ENCODE measurements around the gene EPHA8.
A peak's percentile ranks its signal among the peaks of the same experiment; 100 is the strongest.

The EPHA8 gene

DNA sequence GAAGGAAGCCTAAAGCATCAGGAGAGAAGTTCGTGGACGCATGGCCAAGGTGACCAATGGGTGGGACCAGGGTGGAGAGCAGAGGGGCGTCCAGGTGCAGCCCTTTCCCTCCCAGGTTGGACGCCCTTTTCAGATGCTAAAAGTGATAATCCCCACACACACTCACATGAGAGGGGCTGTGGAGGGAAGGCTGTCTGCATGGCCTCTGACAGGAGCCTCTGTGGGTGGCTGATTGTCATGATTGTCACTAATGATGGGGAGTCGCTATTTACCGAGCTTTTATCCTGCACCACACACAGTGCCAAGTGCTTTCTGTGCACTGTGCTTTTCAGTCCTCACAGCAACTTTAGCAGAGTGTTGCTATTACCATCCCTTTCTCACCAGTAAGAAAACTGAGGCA lies 46.0 kb downstream of the EPHA8 start:
- DNase-seq, result peak in 2 of 10 donors; percentile 23 to 27
- intact Hi-C loops (cut with DNase I), result no loop called here

DNA sequence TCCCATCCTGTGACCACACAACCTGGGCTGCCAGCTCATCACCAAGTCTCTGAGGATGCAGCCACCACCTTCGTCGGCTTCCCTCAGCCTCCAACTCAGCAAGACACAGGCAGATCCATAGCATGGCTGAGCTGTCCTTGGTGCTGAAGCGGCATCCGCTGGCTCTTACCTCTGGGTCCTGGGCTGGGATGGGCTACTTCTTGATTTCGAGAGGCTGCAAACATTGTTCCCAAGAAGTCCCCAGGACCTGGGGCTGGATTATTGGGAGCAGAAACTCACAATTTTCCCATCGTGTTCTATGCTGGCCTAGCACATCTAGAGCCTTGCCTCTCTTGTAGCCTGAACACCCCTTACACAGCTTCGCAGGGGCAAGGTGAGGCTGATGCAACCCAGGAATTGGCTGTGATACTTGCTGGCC lies 48.2 kb downstream of the EPHA8 start:
- intact Hi-C loops (cut with DNase I), result no loop called here
- peak in 2 of 10 donors; percentile 54 to 59 for DNase-seq

DNA sequence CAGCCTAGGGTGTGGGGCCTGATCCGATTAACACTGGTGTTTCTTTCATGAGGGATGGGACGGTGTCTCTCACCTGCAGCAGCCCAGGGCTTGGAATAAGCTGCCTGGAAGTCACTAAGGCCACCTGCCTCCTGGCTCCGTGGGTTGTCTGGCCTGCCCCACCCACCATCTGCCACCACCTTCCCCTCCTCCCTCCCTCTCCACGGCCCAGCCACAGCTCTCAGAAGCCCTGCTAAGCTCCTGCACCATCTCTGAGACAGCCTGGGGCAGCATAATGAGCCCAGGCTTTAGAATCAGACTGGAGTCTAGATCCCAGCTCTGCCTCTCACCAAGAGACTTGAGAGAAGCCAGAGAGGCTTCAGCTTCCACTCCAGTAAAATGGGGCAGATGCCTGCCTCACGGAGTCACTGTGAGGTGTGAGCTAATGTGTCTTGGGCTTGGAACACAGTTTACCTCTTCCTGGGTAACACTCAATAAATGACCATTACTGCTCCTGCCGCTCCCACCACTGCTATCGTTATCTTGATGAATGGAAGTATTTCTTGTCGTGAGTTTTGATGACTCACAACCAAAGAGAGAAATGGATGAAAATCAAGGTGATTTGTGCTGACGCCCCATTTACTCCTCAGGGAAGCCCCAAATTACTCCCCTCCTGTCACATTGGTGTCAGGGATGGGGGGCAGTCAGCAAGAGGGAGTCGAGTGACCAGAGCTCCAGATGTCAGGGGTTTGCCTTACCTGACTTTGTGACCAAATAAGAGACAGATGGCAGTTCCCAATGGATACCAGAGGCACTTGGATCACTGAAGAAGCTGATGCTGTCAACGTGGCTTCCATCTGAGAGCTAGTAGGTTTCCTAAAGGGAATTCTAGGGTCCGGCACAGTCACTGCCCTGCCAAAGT lies 49.6 kb downstream of the EPHA8 start:
- intact Hi-C loops (cut with DNase I), result no loop called here
- DNase-seq, result peak in 2 of 10 donors; percentile 17 to 40

DNA sequence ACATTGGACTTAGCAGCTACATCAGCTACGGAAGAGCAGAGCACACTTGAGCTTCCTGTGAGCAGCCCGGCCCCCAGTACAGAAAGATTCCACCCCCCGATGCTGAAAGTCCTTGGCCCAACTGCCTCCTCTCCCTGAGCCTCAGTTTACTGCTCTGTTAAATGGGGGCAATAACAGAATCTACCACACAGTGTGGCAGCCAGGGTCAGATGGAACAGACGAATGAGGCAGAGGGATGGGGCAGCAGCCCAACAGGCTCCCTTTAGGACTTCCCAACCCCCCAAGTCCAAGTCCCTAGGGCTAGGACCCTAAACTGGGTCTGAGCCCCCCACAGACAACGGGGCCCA lies 50.3 kb downstream of the EPHA8 start:
- intact Hi-C loops (cut with DNase I), result no loop called here

DNA sequence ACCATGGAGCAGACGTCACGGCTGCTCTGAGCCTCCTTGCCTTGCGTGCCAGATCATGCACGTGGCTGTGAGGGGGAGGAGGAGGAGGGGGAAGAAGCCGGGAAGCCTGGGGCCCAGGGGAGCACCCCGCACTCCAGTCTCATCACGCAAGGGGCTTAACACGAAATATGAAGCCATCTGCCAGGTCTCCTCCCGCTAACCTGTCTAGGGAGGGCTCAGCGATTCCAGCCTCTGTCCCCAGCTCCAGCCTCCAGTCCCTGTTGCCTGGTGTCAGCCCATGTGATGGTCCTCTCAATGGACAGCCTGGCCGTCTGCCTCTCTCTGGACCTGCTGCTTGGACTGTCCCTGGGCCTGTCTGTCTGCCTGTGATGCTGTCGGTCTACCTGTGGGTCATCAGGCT lies 50.7 kb downstream of the EPHA8 start:
- DNase-seq, result peak in 2 of 10 donors; percentile 26 to 51
- intact Hi-C loops (cut with DNase I), result no loop called here

More for the DNA sequence above, 50.3 kb downstream of the EPHA8 start:
- peak in 1 of 10 donors; percentile 14 for DNase-seq

DNA sequence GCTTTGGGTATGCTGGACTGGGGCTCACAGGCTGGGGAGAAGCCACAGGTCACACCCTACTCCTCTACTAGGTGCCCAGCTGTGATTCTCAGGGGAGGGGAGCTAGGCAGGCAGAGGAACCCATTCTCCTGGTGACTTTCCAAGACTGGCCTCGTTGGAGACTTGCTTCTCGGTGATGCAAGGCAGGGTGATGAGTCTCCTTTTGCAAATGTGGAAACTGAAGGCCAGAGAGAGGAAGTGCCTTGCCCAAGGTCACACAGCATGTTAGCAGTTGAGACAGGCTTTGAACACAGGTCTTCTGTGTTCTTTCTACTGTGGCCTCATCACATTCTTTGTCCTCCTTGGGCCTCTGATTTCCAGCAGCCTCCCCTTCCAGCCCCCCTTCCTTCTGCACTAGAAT lies 52.6 kb downstream of the EPHA8 start:
- intact Hi-C loops (cut with DNase I), result no loop called here
- DNase-seq, result peak in 2 of 10 donors; percentile 19 to 42

DNA sequence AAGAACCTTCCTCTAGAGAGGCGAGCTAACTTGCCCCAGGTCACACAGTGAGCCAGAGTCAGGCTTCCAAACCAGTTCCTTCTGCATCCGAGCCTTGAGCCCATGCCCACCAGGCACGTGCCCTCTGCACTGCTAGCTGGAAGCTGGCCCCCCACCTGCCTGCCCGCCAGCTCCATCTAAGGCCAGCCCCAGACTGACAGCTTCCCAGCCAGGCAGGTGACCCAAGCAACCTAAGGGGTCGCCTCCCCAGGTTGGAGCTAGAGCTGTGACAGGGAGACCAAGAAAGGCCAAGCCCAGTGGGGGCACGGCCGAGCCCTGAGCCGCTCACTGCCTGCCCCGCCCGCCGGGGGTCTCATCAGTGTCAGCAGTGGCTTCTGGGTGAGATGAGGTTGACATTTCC lies 53.3 kb downstream of the EPHA8 start:
- intact Hi-C loops (cut with DNase I), result no loop called here
- peak in 2 of 10 donors; percentile 37 to 77 for DNase-seq

DNA sequence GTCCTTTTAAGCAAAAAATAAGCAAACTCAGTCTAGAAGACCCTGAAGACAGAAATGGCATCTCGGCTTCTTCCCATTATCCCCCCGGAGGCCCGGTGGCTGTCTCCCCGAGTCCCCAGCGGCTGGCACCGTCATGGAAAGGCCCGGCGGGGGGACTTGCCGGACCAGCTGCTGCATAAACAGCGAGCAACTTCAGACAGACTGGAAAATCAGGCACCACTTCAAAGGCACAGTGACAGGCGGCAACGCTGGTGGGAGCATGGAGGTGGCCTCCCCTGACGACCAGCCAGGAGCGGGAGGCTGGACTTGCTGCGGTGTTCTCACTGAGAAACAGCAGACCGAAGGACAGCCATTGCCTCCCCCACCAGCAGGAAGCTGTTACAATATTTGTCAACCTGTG lies 54.8 kb downstream of the EPHA8 start:
- peak in 2 of 10 donors; percentile 37 to 76 for DNase-seq
- intact Hi-C loops (cut with DNase I), result no loop called here

DNA sequence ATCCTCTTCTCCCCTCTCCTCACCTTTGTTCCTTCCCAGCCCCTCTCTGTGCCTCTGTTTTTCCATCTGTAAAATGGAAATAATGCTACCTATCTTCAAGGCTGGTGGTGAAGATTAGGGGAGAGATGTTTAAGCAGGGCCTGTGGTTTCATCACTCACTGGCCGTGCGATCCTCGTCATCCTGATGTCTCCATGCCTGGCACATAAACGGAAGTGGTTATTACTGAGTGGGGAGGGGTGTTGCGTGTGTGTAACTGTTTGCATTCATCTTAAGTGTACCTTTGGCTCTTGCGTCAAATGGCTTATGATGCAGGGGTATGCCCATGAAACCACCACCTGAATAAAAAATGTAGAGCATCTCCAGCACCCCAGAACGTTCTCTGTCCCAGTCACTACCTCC lies 56.0 kb downstream of the EPHA8 start:
- DNase-seq, result peak in 1 of 10 donors; percentile 3
- intact Hi-C loops (cut with DNase I), result no loop called here

DNA sequence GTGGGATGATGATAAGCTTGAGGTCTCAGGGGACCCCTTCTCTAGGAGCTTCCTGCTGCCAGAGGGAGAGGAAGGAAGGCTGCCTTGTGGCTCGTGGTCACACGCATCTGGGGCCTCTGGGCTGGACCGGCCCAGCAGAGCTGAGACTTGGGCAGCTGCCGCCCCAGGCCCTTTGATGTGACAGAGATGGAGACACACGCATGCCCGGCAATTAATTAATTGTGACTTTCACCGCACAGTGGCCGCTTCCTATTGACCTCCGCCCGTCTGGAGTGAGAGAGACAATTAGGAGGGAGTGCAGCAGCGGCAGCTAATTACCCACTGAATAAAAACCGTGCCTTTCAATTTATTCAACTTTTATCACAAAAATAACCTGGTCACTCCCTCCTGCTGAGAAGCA lies 56.5 kb downstream of the EPHA8 start:
- intact Hi-C loops (cut with DNase I), result no loop called here
- peak in 2 of 10 donors; percentile 9 to 44 for DNase-seq

DNA sequence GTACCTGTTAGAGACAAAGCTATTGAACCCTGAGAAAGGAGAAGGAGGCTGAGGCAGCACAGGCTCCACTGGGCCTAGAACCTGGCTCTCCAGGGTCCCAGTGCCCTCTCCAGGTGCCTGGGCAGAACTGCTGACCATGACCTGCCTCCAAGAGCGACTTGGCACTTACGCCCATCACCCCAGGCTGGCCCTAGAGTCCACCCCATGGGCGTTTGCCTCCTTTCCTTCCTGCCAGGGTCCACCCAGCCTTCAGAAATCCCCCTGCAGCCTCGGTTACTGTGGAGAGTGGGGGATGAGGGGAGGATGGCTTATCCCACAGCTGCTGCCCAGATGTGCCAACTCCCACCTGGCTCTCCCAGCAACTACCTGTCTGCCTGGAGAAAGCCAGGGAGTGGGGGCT lies 58.5 kb downstream of the EPHA8 start:
- intact Hi-C loops (cut with DNase I), result no loop called here
- peak in 2 of 10 donors; percentile 67 to 74 for DNase-seq

DNA sequence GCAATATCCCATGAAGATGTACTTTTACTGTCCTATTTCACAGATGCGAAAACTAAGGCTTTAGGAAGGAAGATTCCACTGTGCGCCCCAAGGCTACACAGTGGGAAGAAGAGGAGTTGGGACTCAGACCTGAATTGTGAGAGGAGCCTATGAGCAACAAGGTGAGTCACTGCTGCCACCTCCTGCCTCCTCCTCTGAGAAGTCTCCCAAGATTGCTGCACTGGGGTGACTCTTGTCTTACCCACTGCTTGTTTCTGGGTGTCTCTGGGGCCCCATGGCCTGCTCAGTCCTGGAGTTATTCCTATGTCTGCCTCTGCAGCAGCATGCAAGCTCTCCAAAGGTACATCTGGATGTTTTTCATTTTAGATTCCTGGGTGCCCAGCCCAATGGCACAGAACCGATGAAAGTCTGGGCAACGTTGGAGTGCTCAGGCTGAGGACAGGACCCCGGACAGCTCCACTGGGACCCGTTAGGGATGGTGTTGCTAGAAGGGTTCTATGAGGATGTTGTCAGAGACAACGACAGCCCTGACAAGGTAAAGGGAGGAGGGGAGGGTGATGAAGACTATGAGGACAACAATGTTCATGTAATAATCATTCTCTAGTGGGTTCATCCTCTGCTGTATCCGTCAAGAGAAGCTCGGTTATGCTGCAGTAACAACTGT lies 62.1 kb downstream of the EPHA8 start:
- DNase-seq, result peak in 1 of 10 donors; percentile 45
- intact Hi-C loops (cut with DNase I), result no loop called here

DNA sequence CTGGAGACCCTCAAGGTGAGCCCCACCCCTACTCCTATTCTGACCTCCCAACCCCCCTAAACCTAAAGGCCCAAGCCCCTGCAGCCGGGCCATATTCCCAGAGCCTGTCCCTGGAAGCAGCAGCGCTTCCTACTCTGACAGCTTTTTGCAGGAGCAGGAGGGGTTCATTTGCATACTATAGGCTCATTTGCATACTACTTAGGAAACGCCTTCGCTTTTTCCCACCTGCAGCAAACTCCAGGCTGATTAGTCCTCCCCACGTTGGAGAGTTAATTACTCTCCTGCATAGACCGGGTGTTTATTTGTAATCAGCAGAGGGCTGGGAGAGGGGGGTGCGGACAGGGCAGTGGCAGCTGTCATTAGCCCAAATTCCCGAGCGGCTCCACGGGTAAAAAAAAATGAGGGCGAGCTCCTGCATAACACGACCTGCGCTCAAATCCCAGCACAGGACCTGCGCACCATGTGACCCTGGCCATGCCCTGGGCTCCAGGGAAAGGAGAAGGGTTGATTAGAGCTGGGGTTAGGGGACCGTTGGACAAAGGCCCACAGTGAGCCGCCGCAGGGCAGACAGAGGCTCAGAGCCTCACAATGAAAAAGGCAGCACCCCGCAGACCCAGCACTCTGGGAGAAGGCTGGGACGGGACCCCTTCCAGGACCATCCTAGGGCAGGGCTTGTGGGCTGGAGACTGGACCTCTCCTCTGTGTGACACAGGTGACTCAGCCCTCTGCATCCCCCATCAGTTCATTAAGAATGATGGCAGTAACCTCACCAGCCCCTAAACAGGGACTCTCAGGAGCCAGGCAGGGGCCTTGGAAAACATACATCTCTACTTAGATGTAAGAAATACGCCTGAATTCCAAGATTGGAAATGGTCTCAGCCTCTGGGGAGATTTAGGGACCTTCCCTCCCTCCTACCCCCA lies 63.2 kb downstream of the EPHA8 start:
- peak in 2 of 10 donors; percentile 31 to 82 for DNase-seq
- intact Hi-C loops (cut with DNase I), result no loop called here

DNA sequence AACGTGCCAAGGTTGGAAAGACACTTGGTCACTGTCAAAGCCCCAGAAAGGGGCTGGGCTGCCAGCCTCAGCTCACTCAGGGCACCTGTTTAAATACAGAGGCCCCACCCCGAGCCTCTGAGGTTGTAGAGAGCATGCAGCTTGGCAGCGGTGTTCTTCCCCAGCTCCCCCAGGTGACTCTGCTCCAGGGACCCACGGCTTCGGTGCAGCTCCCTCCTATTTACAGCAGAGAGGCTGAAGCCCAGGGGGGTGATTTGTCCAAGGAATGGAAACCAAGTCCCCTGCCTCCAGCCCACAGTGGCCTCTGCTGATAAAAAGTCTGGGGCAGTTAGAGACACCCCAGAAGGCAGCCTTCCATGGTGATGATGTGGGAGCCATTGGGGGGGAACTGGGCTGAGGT lies 64.0 kb downstream of the EPHA8 start:
- intact Hi-C loops (cut with DNase I), result no loop called here
- peak in 2 of 10 donors; percentile 55 to 66 for DNase-seq

DNA sequence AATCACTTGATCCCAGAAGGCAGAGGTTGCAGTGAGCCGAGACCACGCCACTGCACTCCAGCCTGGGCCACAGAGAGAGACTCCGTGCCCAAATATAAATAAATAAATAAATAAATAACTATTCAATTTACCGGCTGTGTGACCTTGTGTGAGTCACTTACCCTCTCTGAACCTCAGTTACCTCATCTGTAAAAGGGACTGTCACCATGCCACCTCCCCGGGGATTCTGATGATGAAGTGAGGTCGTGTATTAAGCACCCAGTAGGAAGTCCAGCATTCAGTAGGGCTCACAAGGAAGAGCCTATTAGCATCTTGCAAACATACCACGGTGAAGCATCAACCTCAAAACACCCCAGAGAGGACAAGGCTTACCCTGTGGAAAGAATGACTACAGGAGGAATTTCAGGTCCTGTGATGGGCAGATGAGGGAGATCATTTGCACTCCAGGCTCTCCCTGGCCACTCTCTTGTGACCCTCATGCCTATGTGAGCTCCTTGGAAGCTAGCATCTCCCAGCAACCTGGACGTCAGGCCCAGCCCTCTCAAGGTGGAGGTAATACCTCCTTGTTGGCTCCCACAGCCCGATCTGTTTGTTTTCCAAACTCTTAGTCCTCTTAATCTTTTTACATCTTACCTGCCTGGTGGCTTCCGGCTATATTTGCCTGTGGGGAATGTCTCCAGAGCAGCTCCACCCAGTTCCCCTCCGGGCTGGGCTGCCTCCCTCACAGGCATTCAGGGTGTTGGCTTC lies 65.6 kb downstream of the EPHA8 start:
- intact Hi-C loops (cut with DNase I), result no loop called here
- DNase-seq, result peak in 2 of 10 donors; percentile 16 to 46

DNA sequence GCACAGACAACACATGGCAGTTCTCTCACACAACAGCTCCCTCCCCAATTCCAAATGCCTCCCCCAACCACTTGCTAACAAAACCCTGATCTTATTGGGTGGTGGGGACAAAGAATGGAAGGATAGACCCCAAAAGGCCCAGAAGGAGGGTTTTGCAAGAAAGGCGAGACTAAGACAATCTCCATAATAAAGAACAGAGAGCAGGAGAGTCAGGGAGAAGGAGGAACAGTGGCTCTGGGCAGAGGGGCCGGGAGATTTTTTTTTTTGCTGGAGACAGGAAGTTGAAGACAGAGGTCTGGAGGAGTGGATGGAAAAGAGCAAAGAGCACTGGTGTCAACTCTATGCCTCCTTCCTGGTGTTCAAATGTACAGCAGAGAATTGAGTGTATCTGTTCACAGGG lies 66.6 kb downstream of the EPHA8 start:
- intact Hi-C loops (cut with DNase I), result no loop called here
- peak in 1 of 10 donors; percentile 14 for DNase-seq

DNA sequence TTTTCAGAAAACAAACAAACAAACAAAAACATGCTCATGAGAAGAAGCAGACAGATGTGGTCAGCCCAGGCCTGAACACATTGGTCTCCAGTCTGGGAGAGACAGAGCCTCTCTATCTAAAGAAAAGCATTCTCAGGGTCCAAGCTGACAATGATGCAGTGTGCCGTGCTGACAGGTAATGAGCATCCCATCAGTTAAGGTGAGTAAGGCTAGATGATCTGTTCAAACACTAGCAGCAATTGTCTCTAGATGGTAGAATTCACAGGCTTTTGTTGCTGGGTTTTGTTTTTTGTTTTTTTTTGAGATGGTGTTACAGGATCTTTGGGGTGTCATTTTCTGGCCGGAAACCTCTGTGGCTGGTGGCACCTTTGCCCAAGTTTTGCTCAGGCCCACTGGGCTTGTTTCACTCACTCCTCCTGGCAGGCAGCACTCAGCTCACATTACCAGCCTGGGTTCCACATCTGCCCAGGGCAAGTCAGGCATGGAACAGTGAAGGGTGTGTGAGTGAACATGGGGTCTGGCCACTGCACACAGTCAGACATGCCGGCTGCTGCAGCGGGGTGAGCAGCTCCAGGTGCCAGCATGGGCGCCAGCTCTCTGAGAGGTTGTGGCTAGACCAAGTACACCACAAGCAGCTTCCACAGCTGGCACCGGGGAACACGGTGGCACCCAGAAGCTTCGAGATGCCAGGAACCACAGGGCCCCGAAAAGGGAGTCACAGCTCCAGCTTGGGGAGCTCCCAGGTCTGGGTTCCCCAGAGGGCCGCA lies 70.6 kb downstream of the EPHA8 start:
- intact Hi-C loops (cut with DNase I), result no loop called here
- DNase-seq, result peak in 1 of 10 donors; percentile 76

DNA sequence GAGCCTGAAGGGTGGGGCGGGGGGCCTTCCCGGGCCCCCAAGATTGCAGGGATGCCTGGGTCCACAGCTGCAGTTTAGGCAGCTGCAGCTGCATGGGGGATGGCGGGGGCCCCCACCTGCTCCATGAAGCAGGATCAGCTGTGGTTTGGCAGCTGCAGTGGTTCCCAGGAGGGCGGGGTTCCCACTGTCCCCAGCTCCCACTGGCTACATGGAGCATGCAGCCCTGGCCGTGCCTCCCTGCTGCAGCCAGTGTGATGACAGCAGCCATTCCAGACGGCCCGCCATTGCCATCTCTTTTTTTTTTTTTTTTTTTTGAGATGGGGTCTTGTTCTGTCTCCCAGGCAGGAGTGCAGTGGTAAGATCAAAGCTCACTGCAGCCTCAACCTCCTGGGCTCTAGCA lies 72.1 kb downstream of the EPHA8 start:
- intact Hi-C loops (cut with DNase I), result no loop called here
- DNase-seq, result peak in 1 of 10 donors; percentile 74

DNA sequence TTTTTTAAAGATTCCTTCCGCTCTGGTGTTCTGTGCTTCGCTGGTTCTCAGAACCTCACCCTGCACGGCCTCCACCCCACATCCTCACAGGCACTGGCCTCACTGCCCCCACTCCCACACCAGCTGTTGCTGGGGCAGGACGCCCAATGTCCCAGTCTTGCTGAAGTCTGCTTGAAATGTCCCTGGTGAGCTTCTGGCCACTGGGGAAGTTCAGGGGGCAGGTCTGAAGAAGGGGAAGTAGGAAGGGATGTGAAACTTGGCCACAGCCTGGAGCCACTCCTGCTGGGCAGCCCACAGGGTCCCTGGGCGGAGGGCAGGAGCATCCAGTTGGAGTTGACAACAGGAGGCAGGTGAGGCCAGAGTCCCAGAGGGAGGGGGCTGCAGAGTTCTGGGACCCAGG lies 73.1 kb downstream of the EPHA8 start, which contains the start of gene C1QA:
Gene C1QA (plus strand): TSS at position 276 of the 400 bp plus-strand sequence. CDS start 989 bp downstream, outside the sequence.
- intact Hi-C loops (cut with DNase I), result no loop called here
- peak in 7 of 10 donors; percentile 17 to 90 (median 50) for DNase-seq

All from posterior cingulate gyrus (tissue), 11 donors.